Uterus (tissue), 4 donors: Measurements from ENCODE around the gene PRDM11. TPM values are rescaled to one million over a fixed set of nuclear protein-coding genes. Genes with fewer than 3 reads are reported as not detected.
"Not testable (repeated sequence)": the region's sequence is repeated elsewhere in the genome, so short reads cannot be mapped to it uniquely, and the experiment has no call there.

Experiments
- DNase-seq, 2 donors: peaks; one replicate each; pipeline ENCODE4 v3.0.0-alpha.2; 2019 to 2020
- H3K27ac ChIP-seq, 2 donors: fragments of 200-600 bp; sonication (generic); 1 replicate in 1 of 2; 2 replicates in 1 of 2; pipeline ENCODE4 v1.5.1; 2016 to 2018
- H3K27me3 ChIP-seq, 2 donors: fragments of 200-600 bp; sonication (generic); one replicate each; pipeline ENCODE4 v1.5.1; 2018 to 2019; ENCODE audit warnings: control low read depth in 1 of 2
- H3K36me3 ChIP-seq, 2 donors: fragments of 200-600 bp; sonication (generic); one replicate each; pipeline ENCODE4 v1.5.1; 2019; ENCODE audit warnings: control low read depth in 1 of 2
- H3K4me1 ChIP-seq, 2 donors: fragments of 200-600 bp; sonication (generic); one replicate each; pipeline ENCODE4 v1.5.1; 2018 to 2019; ENCODE audit warnings: control low read depth in 1 of 2
- H3K4me3 ChIP-seq, 2 donors: fragments of 200-600 bp; sonication (generic); 1 replicate in 1 of 2; 2 replicates in 1 of 2; pipeline ENCODE4 v1.5.1; 2018 to 2019; ENCODE audit warnings: mild to moderate bottlenecking in 1 of 2
- H3K9me3 ChIP-seq, 2 donors: fragments of 200-600 bp; sonication (generic); one replicate each; pipeline ENCODE4 v1.5.1; 2019; ENCODE audit warnings: control low read depth in 1 of 2
- POLR2A ChIP-seq, 2 donors: fragments of 450-650 bp; IDR thresholded peaks; one replicate each; pipeline ENCODE4 v1.6.1; 2016; ENCODE audit warnings: antibody characterized with exemption in 2 of 2, mild to moderate bottlenecking in 1 of 2, moderate library complexity in 1 of 2
- intact Hi-C: fragments of 100-400 bp; cut with DNase I; formaldehyde crosslinking; loops from one replicate; pipeline ENCODE4 v1.15.1; 2023; ENCODE audit warnings: low total_unique reads
- total RNA-seq, 4 donors: library from RNA; depleted of rRNA in 3 of 4; stranded (reverse); fragments of >200 nt in 3 of 4; gene quantifications; one replicate each; pipeline versions ENCODE4 v1.1.0 to v1.2.4, GENCODE V29; 2014 to 2023
- TF ChIP-seq, protein P1 (sequence below), 4 experiments: fragments of 200-600 bp in 2 of 4; fragments of 450-650 bp in 2 of 4; sonication (generic) in 2 of 4; IDR thresholded peaks; one replicate each; pipeline ENCODE4 v1.5.1; 2016 to 2019; ENCODE audit warnings: antibody characterized with exemption in 4 of 4, mild to moderate bottlenecking in 2 of 4, moderate library complexity in 1 of 4
- donor health status: DM: yes; HTN: yes; CAD: no.

Gene PRDM11
- total RNA-seq, 4 donors from 2014 or later = 7.4 to 318 (median 58.5) TPM

DNA sequence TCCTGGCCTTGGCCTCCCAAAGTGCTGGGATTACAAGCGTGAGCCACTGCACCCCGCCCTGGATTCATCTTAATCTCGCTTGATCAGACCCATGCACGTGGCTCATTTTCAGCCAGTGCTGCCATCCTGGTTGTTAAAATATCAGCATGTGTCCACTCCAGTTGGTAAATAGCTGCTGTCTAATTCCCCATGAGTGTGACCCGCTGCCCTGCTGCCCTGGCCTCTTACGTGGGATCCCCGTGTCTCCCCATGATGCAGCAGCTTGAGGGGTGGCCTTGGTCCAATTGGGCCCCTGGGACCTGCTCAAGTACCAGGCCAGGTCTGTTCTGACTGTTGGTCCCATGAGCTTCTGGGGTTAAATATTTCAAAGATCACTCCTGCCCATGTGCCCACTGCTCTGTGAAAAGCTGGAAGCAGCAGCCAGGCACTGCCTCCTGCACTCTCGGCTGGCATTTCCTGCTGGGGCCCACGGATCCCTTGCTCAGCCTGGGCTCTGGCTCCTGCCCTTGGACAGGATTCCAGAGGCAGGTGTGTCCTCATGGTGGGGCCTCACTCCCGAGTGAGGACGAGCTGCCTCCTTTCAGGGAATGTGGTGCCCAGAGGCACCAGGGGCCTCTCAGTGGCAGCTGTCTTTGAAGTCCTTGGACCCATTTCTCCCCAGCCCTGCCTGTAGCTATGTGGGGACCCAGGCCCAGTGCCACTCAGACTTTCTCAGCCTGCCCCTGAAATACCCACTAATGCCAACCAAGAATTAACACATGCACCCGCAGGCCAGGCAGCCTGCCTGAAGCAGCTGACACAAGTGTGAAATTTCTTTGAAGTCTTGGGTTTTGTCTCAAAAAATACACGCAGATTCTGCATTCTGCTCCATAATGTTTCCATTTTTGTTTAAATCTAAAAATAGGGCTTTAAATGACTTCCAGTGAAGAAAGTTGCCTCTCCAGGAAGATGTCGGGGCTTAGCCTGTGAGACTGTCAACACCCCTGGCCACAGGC, 38.1 kb upstream of the PRDM11 start:
- H3K27me3 ChIP-seq = no peaks in the 10 kb centered on the region
- no peaks in the 10 kb centered on the region for H3K4me1 ChIP-seq
- H3K27ac ChIP-seq = no peak overlapping the region
- H3K9me3 ChIP-seq = no peaks in the 10 kb centered on the region
- H3K36me3 ChIP-seq = no peaks in the 10 kb centered on the region
- H3K4me3 ChIP-seq = no peak overlapping the region
- no peak for DNase-seq
- TF ChIP-seq POLR2A (IDR thresholded peaks at IDR 0.05) = no peak
- TF ChIP-seq, protein P1, sequence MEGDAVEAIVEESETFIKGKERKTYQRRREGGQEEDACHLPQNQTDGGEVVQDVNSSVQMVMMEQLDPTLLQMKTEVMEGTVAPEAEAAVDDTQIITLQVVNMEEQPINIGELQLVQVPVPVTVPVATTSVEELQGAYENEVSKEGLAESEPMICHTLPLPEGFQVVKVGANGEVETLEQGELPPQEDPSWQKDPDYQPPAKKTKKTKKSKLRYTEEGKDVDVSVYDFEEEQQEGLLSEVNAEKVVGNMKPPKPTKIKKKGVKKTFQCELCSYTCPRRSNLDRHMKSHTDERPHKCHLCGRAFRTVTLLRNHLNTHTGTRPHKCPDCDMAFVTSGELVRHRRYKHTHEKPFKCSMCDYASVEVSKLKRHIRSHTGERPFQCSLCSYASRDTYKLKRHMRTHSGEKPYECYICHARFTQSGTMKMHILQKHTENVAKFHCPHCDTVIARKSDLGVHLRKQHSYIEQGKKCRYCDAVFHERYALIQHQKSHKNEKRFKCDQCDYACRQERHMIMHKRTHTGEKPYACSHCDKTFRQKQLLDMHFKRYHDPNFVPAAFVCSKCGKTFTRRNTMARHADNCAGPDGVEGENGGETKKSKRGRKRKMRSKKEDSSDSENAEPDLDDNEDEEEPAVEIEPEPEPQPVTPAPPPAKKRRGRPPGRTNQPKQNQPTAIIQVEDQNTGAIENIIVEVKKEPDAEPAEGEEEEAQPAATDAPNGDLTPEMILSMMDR (IDR thresholded peaks at IDR 0.05) = no peak
- intact Hi-C loops = no loop called here

DNA sequence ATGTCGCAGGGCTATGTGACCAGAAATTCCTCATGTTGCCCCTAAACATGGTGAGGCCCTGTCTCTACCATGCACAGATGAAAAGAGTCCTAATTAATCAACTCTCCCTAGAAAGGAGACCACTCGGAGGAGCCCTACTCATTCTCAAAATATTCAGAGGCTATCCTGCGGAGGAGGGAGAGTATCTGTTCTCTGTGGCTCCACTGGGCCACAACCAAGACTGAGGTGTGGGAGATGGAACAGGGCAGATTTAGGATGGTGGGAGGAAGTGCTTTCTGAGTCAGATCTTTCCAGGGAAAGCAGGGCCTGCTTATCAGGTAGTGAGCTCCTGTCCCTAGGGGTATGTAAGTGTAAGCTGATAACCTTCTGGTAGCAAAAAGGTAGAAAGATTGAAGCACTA, 37.0 kb upstream of the PRDM11 start:
- Histone ChIP-seq H3K4me3 (no peak overlapping the region), H3K27me3 (no peaks in the 10 kb centered on the region), H3K9me3 (no peaks in the 10 kb centered on the region), H3K36me3 (no peaks in the 10 kb centered on the region), H3K27ac (no peak overlapping the region), H3K4me1 (no peaks in the 10 kb centered on the region)
- no peak for DNase-seq
- TF ChIP-seq, protein P1 (IDR thresholded peaks at IDR 0.05) = no peak
- no peak for TF ChIP-seq POLR2A (IDR thresholded peaks at IDR 0.05)
- intact Hi-C loops = no loop called here

DNA sequence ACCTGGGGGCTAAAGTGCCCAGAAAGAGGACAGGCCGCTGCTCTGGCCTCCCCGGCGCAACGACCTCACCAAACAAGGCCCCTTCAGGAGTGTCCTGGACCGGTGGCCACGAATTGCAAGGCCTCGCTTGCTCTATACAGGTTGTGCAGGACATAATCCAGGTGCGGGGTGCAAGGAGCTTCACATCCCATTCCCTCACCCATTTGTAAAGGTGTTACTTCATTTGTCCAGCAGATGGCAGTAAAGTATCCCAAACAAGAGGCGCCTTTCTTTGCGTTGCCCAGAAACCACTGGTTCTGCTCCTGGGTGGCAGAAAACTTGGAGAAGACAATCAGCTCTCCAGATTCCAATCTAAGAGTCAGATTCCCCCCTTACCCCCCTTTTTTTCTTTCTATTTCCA, 35.9 kb upstream of the PRDM11 start:
- H3K36me3 ChIP-seq = no peaks in the 10 kb centered on the region
- H3K4me1 ChIP-seq = no peaks in the 10 kb centered on the region
- intact Hi-C loops = loop anchor here (5.0 to 10.0 kb wide), 2 partner anchors 124 to 222 kb away; no protein-coding TSS in a partner anchor
- no peaks in the 10 kb centered on the region for H3K27me3 ChIP-seq
- no peaks in the 10 kb centered on the region for H3K9me3 ChIP-seq
- no peak for TF ChIP-seq POLR2A (IDR thresholded peaks at IDR 0.05)
- TF ChIP-seq, protein P1 (IDR thresholded peaks at IDR 0.05) = peak; percentile 72 to 88 (median 85)
- no peak overlapping the region for H3K27ac ChIP-seq
- H3K4me3 ChIP-seq = no peak overlapping the region
- peak; percentile 28 to 65 for DNase-seq

DNA sequence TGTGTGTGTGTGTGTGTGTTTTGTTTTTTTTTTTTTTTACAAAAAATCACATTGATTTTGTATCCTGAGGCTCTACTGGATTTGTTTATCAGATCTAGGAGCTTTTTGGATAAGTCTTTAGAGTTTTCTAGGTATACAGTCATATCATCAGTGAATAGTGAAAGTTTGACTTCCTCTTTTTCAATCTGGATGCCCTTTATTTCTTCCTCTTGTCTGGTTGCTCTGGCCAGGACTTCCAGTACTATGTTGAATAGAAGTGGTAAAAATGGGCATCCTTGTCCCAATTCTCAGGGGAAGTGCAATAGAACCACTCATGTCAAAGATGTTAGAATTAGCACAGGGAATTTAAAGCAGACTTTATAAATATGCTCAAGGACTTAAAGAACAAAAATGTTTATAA, 32.6 kb upstream of the PRDM11 start:
- no peak for DNase-seq
- H3K36me3 ChIP-seq = no peaks in the 10 kb centered on the region
- intact Hi-C loops = loop anchor here (5.0 to 10.0 kb wide), 2 partner anchors 121 to 218 kb away; no protein-coding TSS in a partner anchor
- H3K4me3 ChIP-seq = no peak overlapping the region
- H3K4me1 ChIP-seq = no peaks in the 10 kb centered on the region
- TF ChIP-seq, protein P1 (IDR thresholded peaks at IDR 0.05) = no peak
- no peak for TF ChIP-seq POLR2A (IDR thresholded peaks at IDR 0.05)
- no peak overlapping the region for H3K27ac ChIP-seq
- H3K9me3 ChIP-seq = no peaks in the 10 kb centered on the region
- no peaks in the 10 kb centered on the region for H3K27me3 ChIP-seq

DNA sequence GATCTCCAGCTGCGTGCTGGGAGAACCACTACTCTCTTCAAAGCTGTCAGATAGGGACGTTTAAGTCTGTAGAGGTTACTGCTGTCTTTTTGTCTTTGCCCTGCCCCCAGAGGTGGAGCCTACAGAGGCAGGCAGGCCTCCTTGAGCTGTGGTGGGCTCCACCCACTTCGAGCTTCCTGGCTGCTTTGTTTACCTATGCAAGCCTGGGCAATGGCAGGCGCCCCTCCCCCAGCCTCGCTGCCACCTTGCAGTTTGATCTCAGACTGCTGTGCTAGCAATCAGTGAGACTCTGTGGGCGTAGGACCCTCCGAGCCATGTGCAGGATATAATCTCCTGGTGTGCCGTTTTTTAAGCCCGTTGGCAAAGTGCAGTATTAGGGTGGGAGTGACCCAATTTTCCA, 18.6 kb upstream of the PRDM11 start:
- H3K4me3 ChIP-seq, H3K27me3 ChIP-seq, H3K27ac ChIP-seq, intact Hi-C loops, DNase-seq, H3K4me1 ChIP-seq, H3K9me3 ChIP-seq, H3K36me3 ChIP-seq: not testable (repeated sequence)
